ENCODE measurements around the gene ZNF3.
A peak's percentile ranks its signal among the peaks of the same experiment; 100 is the strongest.

The ZNF3 gene

DNA sequence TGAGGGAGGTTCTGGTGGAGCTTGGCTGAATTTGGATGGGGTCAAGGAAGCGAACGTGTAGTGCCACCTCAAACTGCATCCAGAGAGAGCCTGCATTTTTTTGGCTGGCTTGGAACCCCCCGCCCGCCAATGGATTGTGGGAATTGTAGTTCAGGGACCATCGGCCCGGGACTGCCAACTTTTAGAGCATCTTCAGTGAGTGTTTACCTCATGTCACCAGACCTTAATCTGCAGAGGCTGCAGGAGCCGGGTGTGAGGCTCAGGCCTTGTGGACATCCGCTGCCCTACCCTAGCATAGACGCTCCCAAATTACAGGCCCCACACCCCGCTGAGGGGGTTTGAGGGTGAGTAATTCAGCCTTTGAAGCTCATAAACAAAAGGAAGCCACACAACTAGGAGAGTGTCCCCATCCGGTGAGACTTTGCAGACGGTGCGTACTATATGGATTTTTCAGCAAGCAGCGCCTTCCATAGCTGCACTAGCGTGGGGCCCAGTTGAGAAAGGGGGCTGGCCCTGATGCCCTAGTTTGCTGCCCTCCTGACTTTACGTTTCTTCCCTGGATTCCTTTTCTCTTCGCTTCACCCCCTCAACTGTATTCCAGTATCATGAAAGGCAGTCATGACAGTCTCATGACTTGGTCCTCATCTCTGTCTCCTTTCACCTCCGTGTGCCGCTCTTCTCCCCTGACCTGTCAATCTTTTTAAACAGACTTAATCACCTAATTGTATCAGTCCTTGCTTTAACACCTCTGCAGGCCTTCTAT, 38.6 kb upstream of the ZNF3 start:
- Histone ChIP-seq H3K4me1 (ENCODE audit: control extremely low read depth in 1 of 4, control insufficient read depth in 4 of 4, insufficient read depth in 4 of 4, low read length in 3 of 4) (peaks cover 2 to 24% (median 15%) of the 10 kb centered on the region in 4 experiments), H3K9me3 (ENCODE audit: control extremely low read depth in 1 of 5, control insufficient read depth in 4 of 5, insufficient read depth in 2 of 5, low read depth in 1 of 5, low read length in 4 of 5) (no peaks in the 10 kb centered on the region), H3K27ac (ENCODE audit: insufficient read depth in 1 of 2, low read depth in 1 of 2, low read length in 2 of 2, poor library complexity in 1 of 2, severe bottlenecking in 2 of 2) (peak overlapping the region; percentile 97 to 99), H3K4me3 (ENCODE audit: control insufficient read depth in 1 of 7, extremely low read depth in 1 of 7, insufficient read depth in 4 of 7, low read depth in 2 of 7, low read length in 6 of 7) (peak overlapping the region; percentile 55 to 97 (median 94)), H3K27me3 (replicated peaks in 2 of 5; ENCODE audit: control insufficient read depth in 4 of 5, insufficient read depth in 5 of 5, low read length in 4 of 5) (no peaks in the 10 kb centered on the region), H3K36me3 (ENCODE audit: control insufficient read depth in 4 of 4, insufficient read depth in 4 of 4, low read length in 3 of 4) (peaks cover 0 to 6% (median under 1%) of the 10 kb centered on the region in 4 experiments)
- POLR2A ChIA-PET, result interaction anchor here (1.2 kb wide), 1 partner anchor 19 kb away, joined by 4 read pairs; the partner anchor contains the start of genes AP4M1 and MCM7
- CTCF ChIA-PET, result interaction anchor here (0.9 to 1.8 kb wide), 6 partner anchors 10 to 32 kb away, joined by 3 to 5 read pairs (median 4); no protein-coding TSS in a partner anchor
- 47% methylated on average over 14 of the region's 19 CpGs for WGBS (ENCODE audit: insufficient coverage)
- peak; percentile 49 to 76 (median 72) for DNase-seq

GRCh38 chr7:100119072-100119969, 37.8 kb upstream of the ZNF3 start, which contains the start of the genes CNPY4 and TAF6:
CNPY4 (plus strand) TSS chr7:100119634; CDS start chr7:100119745, 111 bp downstream.
TAF6 (minus strand) TSS chr7:100119358; CDS start chr7:100114209, 5,149 bp downstream.
- H3K36me3 ChIP-seq (ENCODE audit: control insufficient read depth in 4 of 4, insufficient read depth in 4 of 4, low read length in 3 of 4), result peaks cover 0 to 1% (median 0%) of the 10 kb centered on the region in 4 experiments
- H3K4me3 ChIP-seq (ENCODE audit: control insufficient read depth in 1 of 7, extremely low read depth in 1 of 7, insufficient read depth in 4 of 7, low read depth in 2 of 7, low read length in 6 of 7), result peak within 1 kb of the TSS; percentile 73 to 97 (median 94)
- ChIA-PET CTCF (interaction anchor here (0.9 to 1.8 kb wide), 4 partner anchors 10 to 31 kb away, joined by 3 to 5 read pairs (median 4); no protein-coding TSS in a partner anchor), POLR2A (interaction anchor here (1.2 kb wide), 1 partner anchor 18 kb away, joined by 4 read pairs; the partner anchor contains the start of genes AP4M1 and MCM7)
- H3K27me3 ChIP-seq (replicated peaks in 2 of 5; ENCODE audit: control insufficient read depth in 4 of 5, insufficient read depth in 5 of 5, low read length in 4 of 5), result no peaks in the 10 kb centered on the region
- H3K4me1 ChIP-seq (ENCODE audit: control extremely low read depth in 1 of 4, control insufficient read depth in 4 of 4, insufficient read depth in 4 of 4, low read length in 3 of 4), result peaks cover 2 to 22% (median 12%) of the 10 kb centered on the region in 4 experiments
- H3K27ac ChIP-seq (ENCODE audit: insufficient read depth in 1 of 2, low read depth in 1 of 2, low read length in 2 of 2, poor library complexity in 1 of 2, severe bottlenecking in 2 of 2), result peak within 1 kb of the TSS; percentile 97 to 99
- WGBS (ENCODE audit: insufficient coverage), result 0% methylated on average over 38 of the region's 49 CpGs
- H3K9me3 ChIP-seq (ENCODE audit: control extremely low read depth in 1 of 5, control insufficient read depth in 4 of 5, insufficient read depth in 2 of 5, low read depth in 1 of 5, low read length in 4 of 5), result no peaks in the 10 kb centered on the region
- peak; percentile 94 to 97 (median 96) for DNase-seq

DNA sequence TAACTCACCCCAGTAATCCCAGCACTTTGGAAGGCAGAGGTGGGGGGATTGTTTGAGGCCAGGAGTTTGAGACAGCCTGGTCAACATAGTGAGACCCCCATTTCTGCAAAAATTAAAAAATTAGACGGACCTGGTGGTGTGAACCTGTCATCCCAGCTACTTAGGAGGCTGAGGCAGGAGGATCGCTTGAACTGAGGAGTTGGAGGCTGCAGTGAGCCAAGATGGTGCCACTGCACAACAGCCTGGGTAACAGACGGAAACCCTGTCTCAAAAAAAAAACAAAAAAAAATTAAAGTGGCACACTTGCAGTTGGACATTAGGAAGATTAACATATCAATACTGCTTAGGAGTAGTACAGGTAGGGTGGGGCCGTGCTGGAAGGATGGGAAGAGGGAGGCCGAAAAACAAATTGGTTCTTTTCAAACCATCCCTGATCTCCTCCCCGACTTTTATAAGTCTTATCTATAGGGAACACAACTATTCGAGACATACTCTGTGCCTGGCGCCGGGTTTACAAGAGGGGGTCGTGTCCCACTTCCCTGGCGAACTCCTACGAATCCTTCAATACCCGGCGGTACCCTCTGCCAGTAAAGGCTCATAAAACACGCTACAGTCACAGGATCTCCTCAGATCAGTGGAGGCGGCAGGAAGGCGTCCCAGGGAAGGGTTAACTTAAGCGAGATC, 37.0 kb upstream of the ZNF3 start:
- Histone ChIP-seq H3K9me3 (ENCODE audit: control extremely low read depth in 1 of 5, control insufficient read depth in 4 of 5, insufficient read depth in 2 of 5, low read depth in 1 of 5, low read length in 4 of 5) (no peaks in the 10 kb centered on the region), H3K4me1 (ENCODE audit: control extremely low read depth in 1 of 4, control insufficient read depth in 4 of 4, insufficient read depth in 4 of 4, low read length in 3 of 4) (peaks cover 2 to 22% (median 12%) of the 10 kb centered on the region in 4 experiments), H3K27me3 (replicated peaks in 2 of 5; ENCODE audit: control insufficient read depth in 4 of 5, insufficient read depth in 5 of 5, low read length in 4 of 5) (no peaks in the 10 kb centered on the region), H3K27ac (ENCODE audit: insufficient read depth in 1 of 2, low read depth in 1 of 2, low read length in 2 of 2, poor library complexity in 1 of 2, severe bottlenecking in 2 of 2) (peak overlapping the region; percentile 97 to 99), H3K4me3 (ENCODE audit: control insufficient read depth in 1 of 7, extremely low read depth in 1 of 7, insufficient read depth in 4 of 7, low read depth in 2 of 7, low read length in 6 of 7) (peak overlapping the region; percentile 73 to 97 (median 94)), H3K36me3 (ENCODE audit: control insufficient read depth in 4 of 4, insufficient read depth in 4 of 4, low read length in 3 of 4) (peaks cover 0 to 7% (median 3%) of the 10 kb centered on the region in 4 experiments)
- 22% methylated on average over 17 of the region's 18 CpGs for WGBS (ENCODE audit: insufficient coverage)
- POLR2A ChIA-PET, result no interaction called here
- CTCF ChIA-PET, result no interaction called here
- DNase-seq, result no peak

DNA sequence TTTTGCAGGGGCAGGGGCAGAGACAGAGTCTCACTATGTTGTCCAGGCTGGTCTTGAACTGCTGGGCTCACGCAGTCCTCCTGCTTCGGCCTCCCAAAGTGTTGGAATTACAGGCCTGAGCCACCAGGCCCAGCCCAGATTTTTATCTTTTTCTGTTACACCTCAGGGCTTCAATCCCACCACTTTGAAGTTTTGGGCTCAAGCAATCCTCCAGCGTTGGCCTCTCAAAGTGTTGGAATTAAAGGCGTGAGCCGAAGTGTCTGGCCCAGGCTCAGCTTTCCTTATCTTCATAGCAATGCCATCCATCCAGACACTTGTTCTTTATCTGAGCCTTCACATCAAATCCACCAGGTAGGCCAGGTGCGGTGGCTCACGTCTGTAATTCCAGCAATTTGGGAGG, 33.5 kb upstream of the ZNF3 start:
- DNase-seq, result no peak
- H3K27ac ChIP-seq (ENCODE audit: insufficient read depth in 1 of 2, low read depth in 1 of 2, low read length in 2 of 2, poor library complexity in 1 of 2, severe bottlenecking in 2 of 2), result no peak overlapping the region
- ChIA-PET POLR2A (no interaction called here), CTCF (interaction anchor here (1.2 to 3.0 kb wide), 4 partner anchors 10 to 31 kb away, joined by 3 to 10 read pairs (median 8); partner anchors contain the start of genes AP4M1 and MCM7)
- H3K4me1 ChIP-seq (ENCODE audit: control extremely low read depth in 1 of 4, control insufficient read depth in 4 of 4, insufficient read depth in 4 of 4, low read length in 3 of 4), result peaks cover 2 to 14% (median 4%) of the 10 kb centered on the region in 4 experiments
- H3K4me3 ChIP-seq (ENCODE audit: control insufficient read depth in 1 of 7, extremely low read depth in 1 of 7, insufficient read depth in 4 of 7, low read depth in 2 of 7, low read length in 6 of 7), result no peak overlapping the region
- peaks cover 0 to 32% (median 22%) of the 10 kb centered on the region in 4 experiments for H3K36me3 ChIP-seq (ENCODE audit: control insufficient read depth in 4 of 4, insufficient read depth in 4 of 4, low read length in 3 of 4)
- WGBS (ENCODE audit: insufficient coverage), result 97% methylated on average over 5 of the region's 7 CpGs
- no peaks in the 10 kb centered on the region for H3K27me3 ChIP-seq (replicated peaks in 2 of 5; ENCODE audit: control insufficient read depth in 4 of 5, insufficient read depth in 5 of 5, low read length in 4 of 5)
- H3K9me3 ChIP-seq (ENCODE audit: control extremely low read depth in 1 of 5, control insufficient read depth in 4 of 5, insufficient read depth in 2 of 5, low read depth in 1 of 5, low read length in 4 of 5), result no peaks in the 10 kb centered on the region

- POLR2A ChIA-PET, result no interaction called here
- peaks cover 3 to 60% (median 43%) of the 10 kb centered on the region in 4 experiments for H3K36me3 ChIP-seq (ENCODE audit: control insufficient read depth in 4 of 4, insufficient read depth in 4 of 4, low read length in 3 of 4)
These were observed 30.4 kb upstream of the ZNF3 start for GRCh38 chr7:100111914-100112313.

DNA sequence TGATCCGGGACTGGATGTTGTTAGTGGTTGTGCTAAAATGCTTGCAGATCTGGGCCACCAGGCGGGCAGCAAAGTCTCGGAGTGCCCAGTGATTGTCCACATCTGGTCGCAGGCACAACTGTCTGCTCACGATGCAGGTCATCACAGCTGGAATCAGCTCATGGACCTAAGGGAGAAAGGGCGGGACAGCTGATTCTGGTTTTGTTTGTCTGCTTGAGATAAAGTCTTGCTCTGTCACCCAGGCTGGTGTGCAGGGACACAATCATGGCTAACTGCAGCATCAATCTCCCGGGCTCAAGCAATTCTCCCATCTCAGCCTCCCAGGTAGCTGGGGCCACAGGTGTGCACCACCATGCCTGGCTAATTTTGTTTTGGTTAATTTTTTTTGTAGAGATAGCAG, 29.6 kb upstream of the ZNF3 start:
- whole genome bisulfite sequencing (ENCODE audit: insufficient coverage), result 100% methylated on average over 6 of the region's 7 CpGs
- no peaks in the 10 kb centered on the region for H3K9me3 ChIP-seq (ENCODE audit: control extremely low read depth in 1 of 5, control insufficient read depth in 4 of 5, insufficient read depth in 2 of 5, low read depth in 1 of 5, low read length in 4 of 5)
- ChIA-PET CTCF (interaction anchor here (1.1 to 1.4 kb wide), 2 partner anchors 14 to 22 kb away, joined by 3 read pairs; no protein-coding TSS in a partner anchor), POLR2A (interaction anchor here (0.6 kb wide), 1 partner anchor 292 kb away, joined by 7 read pairs; no protein-coding TSS in a partner anchor)
- peaks cover 6 to 68% (median 47%) of the 10 kb centered on the region in 4 experiments for H3K36me3 ChIP-seq (ENCODE audit: control insufficient read depth in 4 of 4, insufficient read depth in 4 of 4, low read length in 3 of 4)
- no peak overlapping the region for H3K27ac ChIP-seq (ENCODE audit: insufficient read depth in 1 of 2, low read depth in 1 of 2, low read length in 2 of 2, poor library complexity in 1 of 2, severe bottlenecking in 2 of 2)
- H3K4me3 ChIP-seq (ENCODE audit: control insufficient read depth in 1 of 7, extremely low read depth in 1 of 7, insufficient read depth in 4 of 7, low read depth in 2 of 7, low read length in 6 of 7), result no peak overlapping the region
- H3K27me3 ChIP-seq (replicated peaks in 2 of 5; ENCODE audit: control insufficient read depth in 4 of 5, insufficient read depth in 5 of 5, low read length in 4 of 5), result no peaks in the 10 kb centered on the region
- H3K4me1 ChIP-seq (ENCODE audit: control extremely low read depth in 1 of 4, control insufficient read depth in 4 of 4, insufficient read depth in 4 of 4, low read length in 3 of 4), result no peaks in the 10 kb centered on the region
- DNase-seq, result no peak

More at GRCh38 chr7:100111914-100112313, 30.4 kb upstream of the ZNF3 start:
- no peak overlapping the region for H3K4me3 ChIP-seq (ENCODE audit: control insufficient read depth in 1 of 7, extremely low read depth in 1 of 7, insufficient read depth in 4 of 7, low read depth in 2 of 7, low read length in 6 of 7)
- no peaks in the 10 kb centered on the region for H3K9me3 ChIP-seq (ENCODE audit: control extremely low read depth in 1 of 5, control insufficient read depth in 4 of 5, insufficient read depth in 2 of 5, low read depth in 1 of 5, low read length in 4 of 5)
- CTCF ChIA-PET, result interaction anchor here (1.4 kb wide), 1 partner anchor 21 kb away, joined by 3 read pairs; no protein-coding TSS in a partner anchor
- no peaks in the 10 kb centered on the region for H3K4me1 ChIP-seq (ENCODE audit: control extremely low read depth in 1 of 4, control insufficient read depth in 4 of 4, insufficient read depth in 4 of 4, low read length in 3 of 4)
- DNase-seq, result no peak
- 95% methylated on average over 10 of the region's 13 CpGs for WGBS (ENCODE audit: insufficient coverage)
- no peaks in the 10 kb centered on the region for H3K27me3 ChIP-seq (replicated peaks in 2 of 5; ENCODE audit: control insufficient read depth in 4 of 5, insufficient read depth in 5 of 5, low read length in 4 of 5)
- H3K27ac ChIP-seq (ENCODE audit: insufficient read depth in 1 of 2, low read depth in 1 of 2, low read length in 2 of 2, poor library complexity in 1 of 2, severe bottlenecking in 2 of 2), result no peak overlapping the region
